ENCODE results near the gene SKAP1.
"Not testable (repeated sequence)": the region's sequence is repeated elsewhere in the genome, so short reads cannot be mapped to it uniquely, and the experiment has no call there.

SKAP1 gene

GRCh38 chr17:48313096-48313755, 116.8 kb downstream of the SKAP1 start:
- no peak for DNase-seq

DNA sequence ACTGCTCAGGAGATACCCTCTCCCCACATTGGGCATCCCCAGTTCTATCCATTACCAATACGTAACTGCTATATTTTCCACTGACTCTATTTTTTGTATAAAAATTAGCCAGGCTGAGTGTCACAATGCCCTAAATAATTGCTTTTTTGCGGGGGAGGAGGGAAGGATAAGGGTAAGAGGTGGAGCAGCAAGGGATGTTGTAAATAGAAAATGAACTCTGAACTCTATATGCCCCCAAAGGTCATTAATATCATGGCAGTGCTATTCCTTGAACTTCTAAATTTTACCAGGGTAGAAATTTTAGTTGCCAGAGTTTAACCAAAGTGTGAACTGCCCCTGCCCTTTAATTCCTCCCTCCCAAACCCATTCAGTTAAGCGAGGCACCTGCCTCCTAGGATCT, 118.7 kb downstream of the SKAP1 start:
- no peak for DNase-seq

DNA sequence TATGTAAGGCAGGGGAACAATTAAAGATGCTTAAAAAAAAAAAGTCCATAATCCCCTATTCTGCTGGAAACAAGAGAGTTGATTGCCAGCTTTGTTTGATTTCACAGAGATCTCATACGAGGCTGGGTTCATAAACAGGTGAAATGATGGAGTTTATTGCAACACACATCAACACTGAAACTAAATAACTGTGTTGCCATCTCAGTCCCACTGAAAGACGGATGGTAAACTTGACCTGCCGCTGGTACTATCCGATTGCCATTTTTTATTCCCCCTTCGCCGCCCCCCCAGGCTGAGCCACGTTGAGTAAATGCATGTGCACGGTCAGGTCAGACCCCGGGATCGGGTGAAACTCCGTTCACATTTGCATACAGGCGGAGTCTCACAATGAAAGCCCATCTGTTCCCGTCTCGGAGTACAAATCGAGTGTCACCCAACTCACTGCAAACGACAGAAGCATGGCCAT, 119.2 kb downstream of the SKAP1 start:
- peak; percentile 99 for DNase-seq

- DNase-seq = no peak
Measured at GRCh38 chr17:48308581-48308980, 121.4 kb downstream of the SKAP1 start.

GRCh38 chr17:48307814-48308411, 122.1 kb downstream of the SKAP1 start:
- peak; percentile 90 for DNase-seq

DNA sequence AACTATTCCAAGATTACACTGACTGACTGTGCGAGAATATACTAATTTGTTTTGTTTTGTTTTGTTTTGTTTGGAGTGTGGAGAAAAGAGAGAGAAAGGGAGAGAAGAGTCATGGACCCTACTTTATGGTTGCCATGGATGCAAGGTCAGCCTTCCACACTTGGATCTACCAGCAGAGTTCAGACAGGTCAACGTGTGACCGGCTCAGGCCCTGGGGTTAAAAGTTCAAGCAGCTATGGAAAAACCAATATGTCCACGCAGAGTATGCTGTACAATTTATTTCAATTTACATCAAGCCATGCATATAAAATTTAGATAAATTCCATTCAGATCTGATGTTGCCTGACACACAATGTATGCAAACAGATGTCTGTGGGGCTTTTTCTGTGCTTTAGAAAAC, 122.8 kb downstream of the SKAP1 start:
- no peak for DNase-seq

DNA sequence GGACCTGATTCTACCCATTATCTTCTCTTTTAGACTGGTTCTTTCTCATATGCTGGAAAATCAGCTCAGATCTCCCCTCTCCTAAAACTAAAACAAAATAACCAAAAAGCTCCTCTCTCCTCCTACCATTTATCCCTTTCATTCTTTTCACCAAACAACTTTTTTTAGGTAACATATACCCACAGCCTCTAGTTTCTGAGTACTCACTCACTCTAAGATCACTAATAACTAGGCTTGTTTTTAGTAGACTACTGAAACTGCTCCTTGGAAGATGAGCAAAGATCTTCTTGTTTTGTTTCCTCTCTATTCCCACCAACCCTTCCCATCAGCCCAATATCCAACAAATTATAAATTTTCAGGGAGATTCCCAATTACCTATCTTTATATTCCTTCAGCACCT, 129.0 kb downstream of the SKAP1 start:
- DNase-seq = no peak

- no peak for DNase-seq
Measured at GRCh38 chr17:48299760-48300159, 130.3 kb downstream of the SKAP1 start.

- DNase-seq = peak; percentile 18
Measured at GRCh38 chr17:48297825-48298224, 132.2 kb downstream of the SKAP1 start.

- DNase-seq = no peak
Measured at GRCh38 chr17:48296453-48296852, 133.6 kb downstream of the SKAP1 start.

GRCh38 chr17:48295362-48296288, 134.4 kb downstream of the SKAP1 start:
- DNase-seq = no peak

DNA sequence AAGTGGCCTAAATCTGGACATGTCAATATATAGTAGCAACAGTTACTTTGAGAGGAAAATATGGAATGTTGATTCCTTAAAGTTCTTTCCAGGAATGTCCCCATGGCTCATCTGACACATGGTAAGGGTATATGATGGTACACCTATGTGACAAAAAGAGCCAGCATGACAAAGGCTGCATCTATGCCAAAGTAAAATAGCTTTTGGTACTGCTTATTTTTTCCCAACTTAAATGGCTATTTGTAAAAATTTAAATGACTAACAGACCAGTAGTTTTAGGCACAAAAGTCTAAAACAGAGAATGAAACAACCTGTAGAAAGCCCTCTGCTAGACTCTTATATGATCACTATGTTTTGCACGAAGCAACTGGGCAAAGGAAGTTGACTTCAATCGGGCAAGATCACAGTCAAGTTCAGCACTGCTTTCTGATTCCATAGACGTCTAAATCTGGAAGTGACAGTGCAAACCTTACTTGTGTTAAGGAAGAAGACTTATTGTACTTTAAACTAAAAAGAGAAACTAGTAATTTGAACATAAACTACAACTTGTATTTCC, 135.1 kb downstream of the SKAP1 start:
- DNase-seq = no peak

GRCh38 chr17:48294020-48294805, 135.8 kb downstream of the SKAP1 start:
- no peak for DNase-seq

GRCh38 chr17:48293319-48294019, 136.5 kb downstream of the SKAP1 start:
- no peak for DNase-seq

DNA sequence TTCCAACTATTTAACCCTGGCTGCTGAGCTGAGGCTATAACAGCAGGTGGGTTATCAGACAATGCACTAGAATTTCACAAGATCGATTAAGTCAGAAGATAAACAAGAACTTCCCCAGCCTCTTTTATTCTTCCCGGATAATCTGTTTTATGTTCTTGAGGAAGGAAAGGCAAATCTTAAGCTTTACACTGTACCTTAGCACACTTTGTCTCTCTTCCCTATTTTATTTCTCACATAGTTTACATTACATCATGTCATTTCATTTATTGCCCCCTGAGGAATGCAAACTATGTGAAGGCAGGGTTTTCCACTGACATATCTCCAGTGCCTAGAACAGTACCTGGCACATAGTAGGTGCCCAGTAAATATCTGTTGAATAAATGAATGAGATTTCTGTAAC, 139.6 kb downstream of the SKAP1 start:
- DNase-seq = no peak

DNA sequence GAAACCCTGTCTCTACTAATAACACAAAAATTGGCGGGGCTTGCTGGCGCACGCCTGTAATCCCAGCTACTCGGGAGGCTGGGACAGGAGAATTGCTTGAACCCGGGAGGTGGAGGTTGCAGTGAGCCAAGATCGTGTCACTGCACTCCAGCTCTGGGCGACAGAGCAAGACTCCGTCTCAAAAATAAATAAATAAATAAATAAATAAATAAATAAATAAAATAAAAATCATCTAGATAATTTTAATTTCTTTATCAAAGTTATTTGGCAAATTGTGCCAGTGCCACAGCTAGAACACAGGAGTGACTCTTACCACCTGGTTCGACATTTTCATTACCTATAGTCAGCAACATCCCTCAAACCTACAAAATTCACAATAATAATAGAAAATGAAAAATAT, 143.1 kb downstream of the SKAP1 start:
- DNase-seq = not testable (repeated sequence)

GRCh38 chr17:48285614-48286013, 144.4 kb downstream of the SKAP1 start:
- DNase-seq = no peak

GRCh38 chr17:48283907-48284306, 146.1 kb downstream of the SKAP1 start:
- DNase-seq = no peak

GRCh38 chr17:48283411-48283810, 146.6 kb downstream of the SKAP1 start:
- peak; percentile 31 for DNase-seq

GRCh38 chr17:48282303-48282702, 147.7 kb downstream of the SKAP1 start:
- DNase-seq = no peak

DNA sequence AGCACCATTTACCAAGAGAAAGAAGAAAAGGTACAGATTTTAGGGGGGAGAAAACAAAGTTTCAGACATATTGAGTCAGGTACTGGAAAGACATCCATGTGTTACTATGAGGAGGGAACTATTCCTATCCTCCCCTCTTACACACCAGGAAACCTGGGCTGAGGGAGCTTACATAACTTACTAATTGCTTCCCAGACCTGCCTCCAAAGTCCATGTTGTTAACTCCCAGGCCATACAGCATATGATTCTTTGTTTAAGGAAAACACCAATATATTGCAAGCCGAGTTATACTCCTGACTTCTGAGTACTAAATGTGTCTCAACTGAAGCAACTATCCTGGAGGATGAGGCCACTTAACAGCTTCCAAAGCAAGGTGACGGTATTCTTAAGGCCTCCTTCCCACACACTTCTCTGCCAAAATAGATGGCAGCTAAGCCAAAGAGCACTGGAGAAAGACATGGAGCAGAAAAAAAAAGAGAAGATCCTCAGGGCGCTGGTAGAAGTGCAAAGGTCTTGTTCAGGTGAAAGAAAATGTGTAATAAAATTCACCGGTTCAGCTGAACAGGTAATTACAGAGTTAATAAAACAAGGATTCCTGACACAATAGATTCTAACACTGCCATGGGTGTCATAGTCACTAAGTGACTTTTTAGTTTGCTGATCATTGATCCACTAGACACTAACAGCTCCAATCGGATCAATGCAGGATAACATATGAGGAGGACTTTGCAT, 151.1 kb downstream of the SKAP1 start:
- no peak for DNase-seq
